Stimulated activated CD8-positive, alpha-beta memory T cell treated with anti-CD3 and anti-CD28 coated beads, Interleukin-2, amount 100 ng/mL, for 1 hour (primary cell): ENCODE data around the gene MIEN1.
"Not testable (repeated sequence)": the region's sequence is repeated elsewhere in the genome, so short reads cannot be mapped to it uniquely, and the experiment has no call there.

Experiments
- DNase-seq, 2 donors: peaks; one replicate each; pipeline ENCODE4 v3.0.0-alpha.2; 2020; ENCODE audit warnings: low read depth in 2 of 2

MIEN1 gene, protein sequence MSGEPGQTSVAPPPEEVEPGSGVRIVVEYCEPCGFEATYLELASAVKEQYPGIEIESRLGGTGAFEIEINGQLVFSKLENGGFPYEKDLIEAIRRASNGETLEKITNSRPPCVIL

DNA sequence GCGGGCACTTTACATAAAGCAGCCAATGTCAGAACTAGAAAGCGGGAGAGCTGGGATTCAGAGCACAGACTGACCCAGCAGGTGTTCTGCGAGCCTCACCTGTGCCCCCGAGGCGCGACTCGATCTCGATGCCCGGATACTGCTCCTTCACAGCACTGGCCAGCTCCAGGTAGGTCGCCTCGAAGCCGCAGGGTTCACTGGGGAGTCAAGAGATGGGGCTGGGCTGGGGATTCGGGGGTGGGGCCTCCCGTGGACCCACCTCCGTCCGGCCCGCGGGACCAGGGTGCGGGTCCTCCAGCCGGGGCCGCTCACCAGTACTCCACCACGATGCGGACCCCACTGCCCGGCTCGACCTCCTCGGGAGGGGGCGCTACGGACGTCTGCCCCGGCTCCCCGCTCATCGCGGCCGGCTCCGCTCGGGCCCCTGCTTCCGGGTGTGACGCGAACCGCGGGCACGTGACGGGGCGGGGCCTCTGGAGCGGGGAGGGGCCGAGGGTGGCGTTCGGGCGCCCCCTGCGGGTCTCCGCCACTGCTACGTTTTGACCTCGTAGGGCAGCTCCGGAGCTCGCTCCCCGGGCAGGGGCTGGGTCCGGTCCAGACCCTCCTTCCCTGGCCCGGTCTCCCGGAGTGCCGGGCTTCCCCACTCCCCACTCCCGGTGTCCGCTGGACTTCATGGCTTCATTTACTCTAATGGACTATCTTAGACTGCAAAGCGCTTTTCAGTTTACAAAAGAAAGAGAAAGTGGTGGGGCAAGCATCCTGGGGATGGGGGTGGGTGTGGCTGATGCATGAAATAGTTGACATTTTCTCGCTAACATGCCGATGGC is at the start of gene MIEN1:
Gene MIEN1, minus strand, starts transcription at position 438 of the 827 bp plus-strand sequence. Its CDS starts 37 bp downstream, at position 401.
- peak; percentile 91 for DNase-seq

DNA sequence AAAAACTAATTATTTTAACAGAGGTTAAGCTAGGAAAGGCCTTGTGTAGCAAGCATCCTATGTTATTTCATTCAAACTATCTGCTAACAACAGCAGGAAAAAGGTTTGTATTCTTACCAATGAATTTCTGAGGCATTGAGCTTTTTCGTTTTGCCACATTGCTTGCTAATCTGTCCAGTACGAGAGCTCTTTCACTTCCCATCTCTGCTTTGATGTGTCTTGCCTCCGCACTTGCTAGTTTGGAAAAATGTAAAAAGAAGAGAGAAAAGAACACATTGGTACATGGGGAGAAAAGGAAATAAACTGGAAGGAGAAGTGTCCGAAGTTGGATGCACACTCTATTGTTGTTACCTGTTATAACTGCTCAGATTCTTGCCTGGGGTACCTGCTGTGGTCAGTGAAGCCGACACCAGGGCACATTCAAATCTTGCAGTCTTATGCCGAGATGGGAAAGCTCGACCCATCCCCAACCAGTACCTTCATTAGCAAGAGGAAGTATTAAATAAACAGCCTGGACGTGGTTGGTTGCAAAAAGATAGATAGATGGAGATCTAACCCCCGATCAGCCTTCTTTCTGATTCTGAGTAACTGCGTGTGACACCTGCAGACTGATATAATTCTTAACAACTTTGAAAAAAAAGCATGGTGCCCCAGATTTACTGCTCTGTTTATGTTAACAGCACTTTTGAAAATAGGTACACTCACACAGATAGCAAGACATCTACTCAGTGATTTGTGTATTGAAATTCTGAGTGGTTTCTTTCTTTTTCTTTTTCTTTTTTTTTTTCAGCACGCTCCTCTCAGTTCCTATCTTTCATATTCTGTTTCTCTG is 47.4 kb upstream of the MIEN1 start:
- no peak for DNase-seq

DNA sequence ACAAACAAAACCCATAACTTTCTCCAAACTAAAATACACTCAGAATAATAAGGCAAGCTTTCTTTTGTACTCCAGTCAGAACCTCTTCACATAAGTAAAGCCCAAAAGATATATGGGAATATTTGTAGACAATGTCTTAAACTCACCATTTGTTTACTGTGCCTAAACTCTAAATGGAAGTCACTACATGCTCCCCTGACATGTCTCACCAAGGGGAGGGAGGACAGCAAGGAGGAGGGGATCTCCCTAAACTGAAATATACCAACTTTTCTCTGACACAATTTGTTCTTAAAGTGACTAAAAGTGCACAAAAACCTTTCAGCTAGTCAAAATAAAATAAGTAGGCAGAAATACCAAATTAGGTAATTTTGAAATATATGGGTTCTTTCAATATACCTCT is 45.9 kb upstream of the MIEN1 start:
- no peak for DNase-seq

DNA sequence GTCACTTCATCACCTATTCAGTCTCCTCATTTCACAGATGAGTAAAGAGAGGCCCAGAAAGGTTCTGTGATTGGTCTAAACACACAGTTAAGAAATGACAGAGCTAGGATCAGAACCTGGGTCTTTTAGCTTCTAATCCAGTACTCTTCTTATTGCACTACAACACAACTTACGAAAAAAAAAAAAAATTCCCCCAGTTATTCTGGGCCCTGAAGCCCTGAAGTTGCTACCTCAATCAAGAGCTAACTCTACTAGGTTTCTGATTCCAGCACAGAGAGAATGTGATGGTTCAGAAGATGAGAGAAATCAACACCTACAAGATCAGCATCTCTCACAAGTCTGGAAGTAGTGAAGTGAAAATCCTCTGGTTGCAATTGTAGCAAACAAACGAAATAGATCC is 44.7 kb upstream of the MIEN1 start:
- no peak for DNase-seq

DNA sequence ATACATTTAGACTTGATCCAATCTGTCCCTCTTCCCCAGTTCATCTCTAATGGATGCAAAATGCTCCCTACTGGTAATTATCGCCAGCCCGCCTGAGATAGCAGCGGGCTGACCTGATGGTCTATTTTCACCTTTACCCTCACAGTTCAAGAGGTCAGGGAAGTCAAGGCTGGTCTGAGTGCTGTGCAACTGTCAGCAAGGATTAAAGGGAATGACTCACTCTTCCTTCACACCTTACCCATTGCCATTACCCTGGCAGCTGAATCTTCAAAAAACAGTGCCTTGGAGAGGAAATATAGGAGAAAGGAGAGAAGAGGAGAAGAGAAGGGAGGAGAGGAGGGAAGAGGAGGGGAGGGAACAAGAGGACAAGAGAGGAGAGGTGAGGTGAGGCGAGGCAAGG is 43.7 kb upstream of the MIEN1 start:
- DNase-seq: no peak

DNA sequence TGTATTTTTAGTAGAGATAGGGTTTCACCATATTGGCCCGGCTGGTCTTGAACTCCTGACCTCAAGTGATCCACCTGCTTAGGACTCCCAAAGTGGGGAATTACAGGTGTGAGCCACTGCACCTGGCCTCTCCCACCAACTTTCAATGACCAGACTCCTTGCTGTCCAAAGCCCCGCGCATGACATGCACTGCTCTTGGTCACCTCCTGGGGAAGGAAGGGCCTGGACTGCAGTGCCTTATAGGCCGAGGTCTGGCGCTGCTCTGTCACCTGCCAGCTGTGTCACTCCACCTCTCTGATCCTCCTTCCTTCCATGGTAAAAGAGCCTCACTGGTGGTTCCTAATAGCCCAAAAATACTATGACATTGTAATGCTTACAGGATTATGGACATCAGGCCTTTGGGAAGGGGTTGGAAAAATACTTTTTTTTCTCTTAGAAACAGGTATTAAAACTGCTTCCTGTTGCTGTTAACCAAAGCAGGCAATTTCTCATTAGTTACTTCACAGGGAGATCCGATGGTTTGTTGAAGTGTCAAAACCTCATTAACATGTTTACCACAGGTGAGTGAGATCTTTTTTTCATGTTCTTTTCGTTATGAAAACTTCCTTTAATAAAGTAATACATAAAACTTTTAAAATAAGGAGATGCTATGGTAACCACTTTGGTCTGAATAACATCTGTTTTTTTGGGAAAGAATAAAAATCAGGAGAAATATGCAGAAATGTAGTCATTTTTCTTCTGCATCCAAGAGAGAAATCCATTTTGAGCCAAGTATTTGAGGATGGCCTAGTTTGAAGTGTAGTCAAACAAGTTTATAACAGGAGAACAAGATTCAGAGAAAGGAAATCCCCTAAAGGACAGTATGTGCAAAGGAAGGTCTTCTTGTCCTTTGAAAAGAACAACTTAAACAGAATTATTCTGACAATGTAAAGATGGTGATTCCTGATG is 42.9 kb upstream of the MIEN1 start:
- no peak for DNase-seq

DNA sequence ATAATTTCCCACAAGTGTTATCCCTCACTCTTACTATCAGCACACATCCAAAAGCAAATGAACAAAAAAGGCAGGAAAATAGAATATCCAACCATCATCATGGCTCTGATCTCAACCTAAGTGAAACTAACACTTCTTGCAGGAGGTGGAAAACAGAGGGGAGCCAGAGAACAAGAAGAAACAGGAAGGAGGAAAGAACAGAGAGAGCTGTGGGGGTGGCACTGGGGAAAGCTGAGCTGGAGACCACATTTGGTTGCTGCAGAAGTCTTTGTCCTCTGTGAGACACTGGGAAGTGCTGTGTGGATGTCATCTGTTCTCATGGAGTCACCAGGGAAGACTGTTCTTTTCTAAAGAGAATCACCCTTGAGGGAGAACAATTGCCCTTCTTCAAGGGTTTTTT is 42.1 kb upstream of the MIEN1 start:
- DNase-seq: no peak

DNA sequence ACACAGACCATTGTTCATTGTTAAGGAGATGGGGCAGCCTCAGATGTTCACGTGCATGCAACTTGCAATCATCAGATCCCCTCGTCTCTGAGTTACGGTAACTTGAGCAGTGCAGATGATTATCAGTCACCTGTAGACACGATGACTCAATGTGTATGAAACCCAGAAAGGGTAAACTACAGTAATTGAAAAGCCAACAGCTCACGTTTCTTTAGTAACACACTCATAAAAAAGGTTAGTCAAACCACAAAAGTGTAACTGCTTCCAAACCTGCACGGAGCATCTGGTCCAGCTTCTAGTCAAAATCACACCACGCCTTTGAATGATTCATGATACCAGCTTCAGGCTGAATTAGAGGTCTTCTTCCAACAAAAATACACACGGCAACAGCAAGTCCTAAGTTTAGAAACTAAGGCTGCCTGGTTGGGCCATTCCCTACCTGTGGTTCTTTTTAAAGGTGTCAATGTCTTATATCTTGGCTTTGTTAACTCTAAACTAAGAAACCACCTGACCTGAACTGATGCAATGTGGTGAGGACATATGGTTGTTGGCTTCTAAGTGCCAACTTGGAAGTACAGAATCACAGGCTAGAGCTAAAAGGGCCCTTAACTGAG is 39.7 kb upstream of the MIEN1 start:
- peak in 1 of 2 donors; percentile 25 for DNase-seq

DNA sequence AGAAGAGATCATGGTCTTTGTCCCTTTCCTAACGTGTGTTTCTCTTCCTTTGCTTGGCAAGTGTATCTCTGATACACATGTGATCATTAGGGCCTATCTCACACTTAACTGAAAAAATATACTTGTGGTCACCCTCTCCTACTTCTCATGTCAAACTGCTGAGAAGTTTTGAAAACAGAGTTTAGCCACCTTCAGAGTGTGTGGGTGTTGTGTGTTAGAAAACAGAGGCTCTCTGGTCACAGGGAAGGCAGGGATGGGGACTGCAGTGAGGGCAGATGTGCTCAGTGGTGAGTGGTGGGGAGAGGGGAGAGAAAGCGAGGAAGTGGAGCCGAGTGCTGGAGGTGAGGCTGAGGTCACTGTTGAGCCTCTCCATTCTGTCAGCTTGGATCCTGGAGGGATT is 36.8 kb upstream of the MIEN1 start:
- DNase-seq: no peak

DNA sequence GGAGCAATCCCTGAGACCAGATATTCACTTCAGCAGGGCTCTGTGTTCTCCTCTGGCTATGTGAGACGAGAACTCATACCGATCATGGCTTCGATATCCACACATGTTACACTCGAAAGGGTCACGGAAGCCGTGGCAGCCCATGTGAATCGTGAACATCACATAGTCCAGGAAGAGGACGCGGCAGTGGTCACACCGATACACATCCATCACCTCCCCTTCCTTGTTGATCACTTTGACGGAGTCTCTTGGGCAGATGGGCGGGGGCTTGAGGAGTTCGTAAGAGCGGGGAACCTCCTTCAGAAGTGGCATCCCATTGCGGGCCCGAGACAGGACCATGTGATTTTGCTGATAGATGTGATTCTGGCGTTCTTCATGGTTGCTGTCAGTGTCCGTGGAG is 35.4 kb upstream of the MIEN1 start:
- no peak for DNase-seq

DNA sequence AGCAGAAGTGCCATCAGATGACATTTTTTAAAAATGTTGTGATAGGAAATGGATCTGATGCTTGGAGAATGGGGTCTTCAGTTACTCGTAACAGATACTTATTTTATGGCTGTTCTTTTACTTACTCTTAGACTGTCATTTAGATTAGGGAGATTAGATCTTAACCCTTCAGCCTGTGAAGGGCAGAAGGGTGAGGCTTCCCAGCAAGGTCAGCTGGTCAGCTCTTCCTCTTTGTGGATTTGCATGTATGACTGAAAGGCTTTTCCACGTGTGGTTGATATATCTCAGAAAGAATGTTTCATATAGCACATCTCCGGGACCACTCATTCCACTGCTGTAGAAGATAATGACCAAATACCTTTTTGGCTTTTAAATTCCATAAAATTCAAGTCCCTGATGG is 34.8 kb upstream of the MIEN1 start:
- no peak for DNase-seq

DNA sequence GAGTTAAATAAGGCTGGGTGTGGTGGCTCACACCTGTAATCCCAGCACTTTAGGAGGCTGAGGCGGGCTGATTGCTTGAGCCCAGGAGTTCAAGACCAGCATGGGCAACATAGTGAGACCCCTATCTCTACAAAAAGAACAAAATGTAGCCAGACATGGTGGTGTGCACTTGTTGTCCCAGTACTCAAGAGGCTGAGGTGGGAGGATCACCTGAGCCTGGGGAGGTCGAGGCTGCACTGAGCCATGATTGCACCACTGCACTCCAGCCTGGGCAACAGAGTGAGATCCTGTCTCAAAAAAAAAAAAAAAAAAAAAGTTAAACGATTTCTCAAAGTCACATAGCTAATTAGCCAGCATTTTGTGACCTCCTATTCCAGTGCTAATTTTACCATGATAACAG is 33.8 kb upstream of the MIEN1 start:
- not testable (repeated sequence) for DNase-seq

DNA sequence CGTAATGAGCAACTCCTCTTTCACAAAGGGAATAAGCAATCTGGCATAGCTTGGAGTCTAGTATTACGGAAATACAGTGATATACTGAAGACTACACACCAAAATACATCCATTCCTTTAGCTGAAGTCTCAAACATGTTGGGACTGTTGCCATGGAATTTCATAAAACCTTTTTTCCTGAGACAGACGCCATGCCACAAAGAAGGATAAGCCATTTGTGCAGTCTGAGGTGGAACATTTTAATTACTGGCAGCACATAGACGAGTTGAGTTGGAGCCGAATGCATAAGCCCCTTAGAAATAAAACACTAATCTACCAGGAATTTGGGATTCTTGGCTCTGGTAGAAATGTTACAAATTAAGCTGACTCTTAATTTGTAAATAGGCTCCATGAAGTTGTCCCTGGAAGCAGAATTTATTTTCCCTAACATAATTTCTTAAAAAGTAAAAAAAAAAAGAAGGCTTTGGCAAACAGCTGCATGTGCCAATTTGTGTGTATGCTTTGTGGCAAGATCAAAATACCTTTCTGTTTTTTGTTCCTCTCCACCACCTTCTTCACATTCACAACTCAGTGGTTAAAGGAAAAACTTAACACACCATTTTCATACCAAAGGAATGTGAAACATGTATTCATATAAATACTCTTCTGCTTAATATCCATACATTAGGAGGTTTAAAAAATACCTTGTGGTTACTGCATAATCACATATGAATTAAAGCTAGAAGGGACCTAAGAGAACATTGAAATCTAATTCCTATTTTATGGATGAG is 32.9 kb upstream of the MIEN1 start:
- DNase-seq: no peak

DNA sequence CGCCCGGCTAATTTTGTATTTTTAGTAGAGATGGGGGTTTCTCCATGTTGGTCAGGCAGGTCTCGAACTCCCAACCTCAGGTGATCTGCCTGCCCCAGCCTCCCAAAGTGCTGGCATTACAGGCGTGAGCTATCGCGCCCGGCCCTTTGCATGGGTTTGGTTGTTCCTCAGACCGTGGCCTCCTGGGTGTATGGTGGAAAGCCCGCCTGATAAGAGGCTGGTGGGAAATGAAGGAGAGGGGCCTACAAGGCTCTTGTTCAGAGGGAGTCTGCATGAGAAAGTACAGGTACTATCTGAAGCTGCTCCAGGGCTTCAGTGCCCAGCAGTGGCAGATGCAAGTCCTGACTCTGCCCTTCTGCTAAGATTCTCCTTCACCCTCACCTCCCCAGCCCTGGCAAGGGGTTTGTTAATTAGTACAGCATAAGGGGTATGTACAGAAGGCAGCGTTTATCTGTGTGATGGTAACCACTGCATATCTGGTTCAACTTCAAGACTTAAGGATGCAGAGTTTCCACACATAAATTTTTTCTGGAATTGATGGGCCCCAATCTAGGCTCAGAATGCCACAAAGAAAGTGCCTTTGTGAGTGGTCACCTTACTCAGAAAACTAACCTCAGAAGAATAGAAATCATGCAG is 31.6 kb upstream of the MIEN1 start:
- no peak for DNase-seq

DNA sequence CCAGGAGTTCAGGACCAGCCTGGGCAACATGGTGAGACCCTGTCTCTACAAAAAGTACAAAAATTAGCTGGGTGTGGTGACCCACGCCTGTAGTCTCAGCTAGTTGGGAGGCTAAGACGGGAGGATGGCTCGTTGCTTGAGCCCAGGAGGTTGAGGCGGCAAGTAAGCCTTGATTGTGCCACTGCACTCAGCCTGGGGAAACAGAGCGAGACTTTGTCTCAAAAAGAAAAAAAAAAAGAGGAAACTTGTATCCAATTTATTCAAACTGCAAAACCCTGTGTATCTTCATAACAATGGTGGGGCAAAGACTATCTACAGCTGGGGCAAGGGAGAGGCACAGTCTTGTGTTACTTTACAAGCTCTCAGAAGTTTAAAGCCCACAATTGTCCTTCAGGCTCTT is 28.9 kb upstream of the MIEN1 start:
- DNase-seq: no peak

DNA sequence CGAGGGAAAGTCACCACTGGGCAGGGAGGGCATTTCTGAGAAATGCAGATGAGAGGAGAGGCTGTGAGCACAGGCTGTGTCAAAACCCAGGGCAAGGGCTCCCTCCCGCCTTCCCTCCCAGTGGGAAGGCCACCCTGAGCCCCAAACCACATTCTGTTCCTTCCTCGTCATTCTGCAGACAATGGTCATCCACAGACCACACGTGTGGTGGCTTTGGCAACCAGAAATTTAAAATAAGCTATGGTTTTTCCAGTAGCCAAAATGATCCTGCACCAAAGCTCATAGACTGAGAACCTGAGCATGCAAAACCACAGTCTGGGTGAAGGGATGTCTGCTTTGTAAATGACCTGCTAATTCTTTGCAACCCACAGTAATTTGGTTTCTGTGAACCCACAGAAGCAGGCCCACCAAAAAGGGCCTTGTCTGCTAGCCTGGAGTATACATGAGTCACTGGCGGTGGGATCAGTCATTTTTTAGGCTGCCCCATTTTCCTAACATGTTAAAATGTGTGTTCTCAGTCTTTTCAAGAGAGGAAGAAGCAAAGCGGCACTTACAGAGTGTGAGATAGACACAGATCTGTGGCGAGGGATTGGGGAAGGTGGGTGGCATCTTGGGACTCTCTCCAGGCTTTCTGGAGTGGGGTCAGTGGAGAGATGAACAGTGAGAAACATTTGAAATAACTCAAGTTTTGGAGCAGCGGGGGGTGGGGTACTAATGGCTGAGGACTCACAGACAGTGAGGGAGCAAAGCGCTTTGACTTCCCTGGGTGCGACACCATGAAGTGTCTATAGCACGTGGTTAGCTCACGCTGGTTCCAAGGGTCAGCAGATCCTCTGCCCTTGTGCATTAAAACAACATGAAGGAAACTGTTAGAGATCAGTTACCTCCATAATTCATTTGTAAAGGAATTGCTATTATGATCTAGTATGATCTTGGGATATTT is 27.9 kb upstream of the MIEN1 start:
- DNase-seq: peak in 1 of 2 donors; percentile 46

DNA sequence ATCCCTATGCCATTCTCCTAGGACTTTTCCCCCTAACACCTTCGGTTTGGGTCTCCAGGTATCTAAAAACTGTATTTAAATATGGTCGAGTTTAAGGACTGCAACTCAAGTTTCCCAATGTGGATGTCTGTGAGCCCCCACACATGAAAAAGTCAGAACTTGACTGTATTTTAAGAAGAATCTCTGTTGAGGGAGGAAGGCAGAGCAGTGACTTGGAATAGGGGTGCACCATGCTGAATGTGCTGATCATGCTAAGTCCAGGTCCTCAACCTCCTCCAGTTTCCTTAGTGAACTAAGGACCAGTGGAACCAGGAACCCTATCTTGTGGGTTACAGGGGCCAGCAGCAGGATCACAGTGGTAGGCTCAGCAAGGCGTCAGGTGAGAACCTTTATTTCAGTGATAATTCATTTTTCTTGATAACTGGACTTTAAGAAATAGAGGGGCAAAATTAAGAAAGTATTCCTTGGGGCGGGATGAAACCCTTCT is 26.9 kb upstream of the MIEN1 start:
- DNase-seq: no peak

DNA sequence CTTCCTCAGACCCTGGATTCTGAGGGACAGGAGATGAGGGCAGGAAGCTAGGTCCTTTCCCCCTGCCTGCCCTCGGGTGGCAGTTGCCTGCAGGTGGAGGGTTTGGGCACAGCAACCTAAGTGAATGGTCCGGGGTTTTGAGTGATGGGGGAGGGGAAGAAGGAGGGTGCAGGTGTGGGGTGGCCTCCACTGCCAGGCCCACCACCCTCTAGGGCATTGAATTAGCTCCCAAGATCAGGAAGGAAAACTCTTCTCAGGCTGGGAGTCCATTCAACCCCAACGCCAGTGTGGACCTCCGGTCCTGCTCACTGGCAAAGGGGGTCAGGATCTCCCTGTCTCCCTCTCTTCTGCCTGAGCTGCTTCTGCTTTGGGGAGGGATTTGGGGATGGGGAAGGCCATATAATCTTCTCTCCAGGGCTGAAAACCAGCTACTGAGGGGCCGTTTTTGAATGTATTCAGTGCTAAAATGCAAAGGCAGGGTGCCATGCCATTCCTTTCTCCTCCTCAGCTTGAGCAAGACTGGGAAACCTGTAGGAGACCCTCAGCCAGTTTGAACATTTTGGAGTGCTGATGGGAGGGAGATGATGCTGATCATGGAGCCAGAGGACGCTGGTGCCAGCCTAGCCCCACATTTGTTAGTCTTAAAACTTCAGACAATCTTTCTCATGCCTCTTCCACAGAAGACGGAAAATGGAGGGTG is 26.2 kb upstream of the MIEN1 start:
- no peak for DNase-seq
